HepG2 (cell line): ENCODE measurements around the gene CPNE2.

ENCODE experiments used
- CEBPB ChIP-seq: IDR thresholded peaks from 2 replicates; pipeline ENCODE4 v1.6.1; 2011; ENCODE audit warnings: low read depth, low read length, improper control_type of control experiment, borderline replicate concordance
- EZH2 ChIP-seq: conservative IDR thresholded peaks from 2 replicates; pipeline ENCODE4 v1.6.1; 2012; ENCODE audit warnings: mild to moderate bottlenecking, low read depth, low read length, moderate library complexity
- MLXIP ChIP-seq: sonication (generic); formaldehyde crosslinking; IDR thresholded peaks from 2 replicates; pipeline ENCODE4 v1.9.0; 2021; ENCODE audit warnings: missing genetic modification reagents, borderline replicate concordance
- MNT ChIP-seq: fragments of 450-650 bp; IDR thresholded peaks from 2 replicates; pipeline ENCODE4 v1.6.1; 2016
- POLR2AphosphoS5 ChIP-seq: IDR thresholded peaks from 2 replicates; pipeline ENCODE4 v1.6.1; 2012; ENCODE audit warnings: low read depth, low read length
- PRDM10 ChIP-seq: sonication (generic); formaldehyde crosslinking; IDR thresholded peaks from 2 replicates; pipeline ENCODE4 v1.4.0; 2020; ENCODE audit warnings: low read depth, missing genetic modification reagents
- TAF15 ChIP-seq: fragments of 200-400 bp; formaldehyde crosslinking; IDR thresholded peaks from one replicate; pipeline ENCODE4 v1.6.1; 2018; ENCODE audit warnings: mild to moderate bottlenecking, low read depth, low read length; ENCODE audit not compliant: poor library complexity, severe bottlenecking
- ZBTB8A ChIP-seq: sonication (generic); formaldehyde crosslinking; IDR thresholded peaks from 2 replicates; pipeline ENCODE4 v1.4.0; 2020; ENCODE audit warnings: mild to moderate bottlenecking, low read depth, missing genetic modification reagents, borderline replicate concordance
- ZNF263 ChIP-seq: sonication (generic); formaldehyde crosslinking; IDR thresholded peaks from 2 replicates; pipeline ENCODE4 v1.4.0; 2020; ENCODE audit warnings: missing genetic modification reagents
- ZNF776 ChIP-seq: sonication (generic); formaldehyde crosslinking; IDR thresholded peaks from 2 replicates; pipeline ENCODE4 v1.4.0; 2020; ENCODE audit warnings: mild to moderate bottlenecking, missing genetic modification reagents

GRCh38 chr16:57100445-57100844, 8.1 kb downstream of the CPNE2 start:
- no peak for TF ChIP-seq EZH2
- TF ChIP-seq TAF15: no peak
- TF ChIP-seq ZNF776 (CRISPR knock-in tag): no peak
- TF ChIP-seq CEBPB: no peak
- TF ChIP-seq PRDM10 (CRISPR knock-in tag): no peak
- no peak for TF ChIP-seq POLR2AphosphoS5
- no peak for TF ChIP-seq MNT
- no peak for TF ChIP-seq ZNF263 (CRISPR knock-in tag)
- no peak for TF ChIP-seq MLXIP (CRISPR knock-in tag)
- TF ChIP-seq ZBTB8A (CRISPR knock-in tag): no peak
